ENCODE results near the gene S100P.

The S100P gene

DNA sequence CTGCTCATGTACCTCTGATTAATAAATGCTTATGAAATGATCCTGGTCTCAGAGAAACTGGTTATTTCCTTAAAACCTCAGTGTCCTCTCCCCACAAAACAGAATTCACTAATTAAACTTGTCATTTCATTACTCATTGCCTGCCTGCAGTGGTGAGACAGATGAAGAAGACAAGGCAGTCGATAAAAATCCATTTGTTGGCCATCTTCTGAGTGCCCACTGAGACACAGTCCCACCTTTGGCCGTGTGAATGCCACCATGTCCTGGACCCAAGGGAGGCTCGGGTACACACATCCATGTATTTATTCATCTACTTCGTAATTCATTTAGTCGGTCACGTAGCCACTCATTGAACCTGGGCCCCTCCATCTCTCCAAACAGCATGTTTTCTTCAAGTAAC, 3.5 kb downstream of the S100P start:
- no peak for DNase-seq (ENCODE audit: low read depth)

DNA sequence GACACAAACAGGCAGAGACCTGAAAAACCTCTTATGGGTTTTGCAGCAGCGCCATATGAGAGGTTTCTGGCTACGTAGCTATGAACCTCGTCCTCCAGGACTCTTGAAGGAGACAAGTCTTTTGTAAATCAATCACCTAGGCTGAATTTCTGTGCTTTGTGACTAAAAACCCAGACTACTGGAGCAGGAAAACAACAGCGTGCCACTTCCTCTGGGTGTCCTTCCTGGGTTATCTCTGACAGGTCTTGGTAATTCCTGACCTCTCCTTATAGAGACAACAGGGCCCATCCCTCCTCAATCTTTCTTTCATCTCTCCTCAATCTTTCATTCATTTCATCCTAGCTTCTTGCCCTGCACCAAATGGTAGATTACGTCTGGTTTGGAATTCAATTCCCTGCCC, 5.7 kb downstream of the S100P start:
- DNase-seq (ENCODE audit: low read depth) = no peak

GRCh38 chr4:6699903-6700302, 6.2 kb downstream of the S100P start:
- no peak for DNase-seq (ENCODE audit: low read depth)

GRCh38 chr4:6701371-6701770, 7.7 kb downstream of the S100P start:
- peak; percentile 56 for DNase-seq (ENCODE audit: low read depth)

DNA sequence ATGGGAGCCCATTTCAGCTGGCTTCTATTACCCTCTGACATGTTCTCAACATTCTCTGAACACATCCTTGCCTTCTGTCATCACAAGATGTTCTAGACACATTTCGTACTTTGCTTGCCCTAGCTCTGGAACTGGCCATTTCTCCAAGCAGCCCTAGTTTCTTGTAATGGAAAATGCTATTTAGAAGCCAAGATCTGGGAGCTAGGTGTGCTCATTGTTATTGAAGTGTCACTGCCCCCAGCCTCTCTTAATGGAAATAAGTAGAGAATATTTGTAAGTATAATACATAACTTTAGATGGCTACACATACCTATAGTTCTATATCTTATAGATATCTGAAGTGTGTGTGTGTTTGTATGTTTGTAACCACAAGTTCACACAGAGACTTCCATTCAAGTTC, 9.1 kb downstream of the S100P start:
- no peak for DNase-seq (ENCODE audit: low read depth)

DNA sequence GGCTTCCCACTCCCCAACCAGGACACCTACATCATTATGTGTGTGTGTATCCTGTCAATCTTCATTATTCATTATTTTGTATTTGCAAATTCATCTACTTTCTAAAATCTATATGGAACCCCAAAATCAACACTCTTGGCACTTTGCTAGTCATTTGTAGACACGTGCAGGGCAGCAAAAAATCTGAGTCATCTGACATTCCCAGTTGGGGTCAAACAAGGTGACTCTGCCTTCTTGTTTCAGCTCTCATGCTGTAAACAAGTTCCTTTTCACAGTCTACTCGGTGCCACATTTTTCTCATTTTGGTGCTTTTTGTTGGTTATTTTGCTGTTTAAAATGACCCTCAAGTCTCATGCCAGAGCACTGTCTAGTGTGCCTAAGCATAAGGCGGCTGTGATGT, 10.1 kb downstream of the S100P start:
- no peak for DNase-seq (ENCODE audit: low read depth)

GRCh38 chr4:6705646-6706045, 12.0 kb downstream of the S100P start:
- DNase-seq (ENCODE audit: low read depth) = no peak

DNA sequence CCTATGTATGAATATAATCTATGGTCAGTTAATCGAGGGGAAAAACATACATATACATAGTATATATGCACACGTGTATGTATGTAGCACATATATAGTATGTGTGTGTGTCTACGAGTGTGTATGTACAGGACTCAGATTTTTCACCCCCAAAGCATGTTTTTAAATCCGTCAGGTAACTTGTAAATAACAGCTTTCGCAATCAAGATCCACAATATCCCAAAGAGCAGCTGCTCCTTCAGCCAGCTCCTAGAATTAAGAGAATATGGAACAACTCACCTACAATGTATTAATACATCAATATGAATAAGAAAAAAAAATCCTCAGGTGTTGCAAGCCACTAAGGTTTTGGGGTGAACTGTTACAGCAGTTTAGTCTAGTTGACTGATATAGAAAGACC, 12.5 kb downstream of the S100P start:
- DNase-seq (ENCODE audit: low read depth) = no peak

DNA sequence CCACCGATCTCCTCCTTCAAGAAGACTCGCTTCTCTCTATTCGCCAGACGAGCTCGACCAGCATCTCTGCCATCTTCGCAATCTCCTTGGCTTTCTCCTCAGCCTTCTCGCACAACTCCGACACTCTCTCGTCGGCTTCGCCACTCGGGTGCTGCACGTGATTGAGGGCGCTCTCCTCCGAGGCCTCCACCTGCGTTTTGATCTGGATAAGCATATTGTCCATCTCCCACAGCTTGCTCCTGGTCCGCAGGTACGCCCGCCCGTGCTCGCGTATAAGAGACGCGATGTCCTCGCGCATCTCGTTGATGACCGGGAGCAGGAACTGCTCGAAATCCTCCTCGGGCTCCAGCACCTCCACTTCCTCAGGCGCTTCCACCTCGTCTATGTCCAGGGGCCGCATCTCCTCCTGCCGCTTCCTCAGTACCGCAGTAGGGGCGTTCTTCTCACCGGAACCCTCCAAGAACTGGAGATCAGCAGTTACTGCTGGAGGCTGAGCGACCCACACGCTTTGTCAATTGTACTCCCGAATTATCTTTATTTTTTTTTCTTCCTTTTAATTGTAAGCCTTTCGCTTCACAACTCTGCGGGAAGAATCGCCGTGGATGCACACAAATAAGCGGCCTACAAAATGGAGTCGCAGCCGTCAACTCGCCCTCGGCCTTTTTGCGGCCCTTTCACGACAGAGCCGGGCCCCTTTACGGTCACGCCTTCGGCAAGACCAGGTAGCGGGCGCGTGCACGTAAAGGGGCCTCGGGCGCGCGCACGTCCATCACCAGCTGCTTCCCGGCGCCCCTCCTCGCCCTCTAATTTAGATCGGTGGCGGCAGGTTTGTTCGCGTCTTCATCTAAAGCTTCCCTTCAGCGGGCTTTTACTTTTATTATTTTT, 15.8 kb downstream of the S100P start, which contains the start of gene MRFAP1L1:
Gene MRFAP1L1, minus strand, starts transcription at position 636 of the 885 bp plus-strand sequence. Its CDS starts 236 bp downstream, at position 400.
- DNase-seq (ENCODE audit: low read depth) = peak; percentile 96

DNA sequence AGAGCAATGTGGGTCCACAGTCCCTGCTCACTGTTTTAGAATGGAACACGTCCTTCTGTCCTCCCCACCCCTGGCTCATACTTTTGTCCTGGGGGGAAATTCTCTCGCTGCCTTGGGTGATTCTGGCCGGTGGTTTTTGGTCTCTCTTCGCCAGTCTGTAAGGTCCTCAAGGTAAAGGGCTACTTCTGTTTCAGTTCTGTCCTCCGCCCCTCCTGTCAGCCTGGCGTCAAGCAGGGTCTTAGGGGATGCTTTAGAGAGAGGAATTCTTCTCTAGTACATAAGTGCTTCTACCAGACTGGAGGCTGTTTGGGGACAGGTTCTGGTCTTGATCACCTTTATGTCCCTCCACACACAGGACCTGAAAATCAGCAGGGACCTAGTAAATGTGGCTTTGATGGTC, 16.6 kb downstream of the S100P start:
- no peak for DNase-seq (ENCODE audit: low read depth)

DNA sequence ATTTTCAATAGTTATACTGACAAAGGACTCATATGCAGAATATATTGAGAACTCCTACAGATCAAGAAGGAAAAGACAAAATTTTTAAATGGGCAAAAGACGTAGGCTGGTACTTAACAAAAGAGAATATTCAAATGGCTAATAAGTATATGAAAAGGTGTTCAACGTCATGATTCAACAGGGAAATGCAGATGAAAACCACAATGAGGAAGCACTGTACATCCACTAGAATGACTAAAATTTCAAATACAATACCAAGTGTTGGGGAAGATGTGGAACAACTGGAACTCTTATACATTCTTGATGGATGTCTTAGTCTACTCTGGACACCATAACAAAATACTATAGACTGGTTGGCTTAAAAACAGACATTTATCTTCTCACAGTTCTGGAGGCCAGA, 17.3 kb downstream of the S100P start:
- no peak for DNase-seq (ENCODE audit: low read depth)

DNA sequence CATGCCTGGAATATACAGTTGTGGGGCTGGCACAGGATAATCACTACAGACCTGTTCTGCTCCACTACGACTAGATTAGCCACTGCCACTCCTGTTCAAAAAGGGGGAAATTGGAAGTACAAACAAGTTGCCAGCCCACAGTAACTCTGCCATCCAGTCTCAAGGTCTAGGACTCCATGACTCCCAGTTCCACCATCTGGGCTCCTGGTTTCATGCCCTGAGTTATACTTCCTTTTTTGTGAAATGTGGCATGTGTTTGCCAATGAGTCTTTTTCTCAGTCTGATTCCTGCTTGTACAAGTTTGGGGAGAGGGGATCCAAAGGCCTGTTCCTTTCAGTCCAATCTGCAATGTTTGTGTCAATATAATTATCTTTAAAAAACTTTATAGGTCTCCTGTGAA, 21.3 kb downstream of the S100P start:
- DNase-seq (ENCODE audit: low read depth) = no peak

- no peak for DNase-seq (ENCODE audit: low read depth)
These were observed 22.0 kb downstream of the S100P start for GRCh38 chr4:6715704-6716017.

GRCh38 chr4:6716018-6716911, 22.6 kb downstream of the S100P start, which contains the start of gene BLOC1S4:
TSS of gene BLOC1S4 (plus strand) at chr4:6716174. CDS start at chr4:6716210, 36 bp downstream.
- DNase-seq (ENCODE audit: low read depth) = peak; percentile 88

DNA sequence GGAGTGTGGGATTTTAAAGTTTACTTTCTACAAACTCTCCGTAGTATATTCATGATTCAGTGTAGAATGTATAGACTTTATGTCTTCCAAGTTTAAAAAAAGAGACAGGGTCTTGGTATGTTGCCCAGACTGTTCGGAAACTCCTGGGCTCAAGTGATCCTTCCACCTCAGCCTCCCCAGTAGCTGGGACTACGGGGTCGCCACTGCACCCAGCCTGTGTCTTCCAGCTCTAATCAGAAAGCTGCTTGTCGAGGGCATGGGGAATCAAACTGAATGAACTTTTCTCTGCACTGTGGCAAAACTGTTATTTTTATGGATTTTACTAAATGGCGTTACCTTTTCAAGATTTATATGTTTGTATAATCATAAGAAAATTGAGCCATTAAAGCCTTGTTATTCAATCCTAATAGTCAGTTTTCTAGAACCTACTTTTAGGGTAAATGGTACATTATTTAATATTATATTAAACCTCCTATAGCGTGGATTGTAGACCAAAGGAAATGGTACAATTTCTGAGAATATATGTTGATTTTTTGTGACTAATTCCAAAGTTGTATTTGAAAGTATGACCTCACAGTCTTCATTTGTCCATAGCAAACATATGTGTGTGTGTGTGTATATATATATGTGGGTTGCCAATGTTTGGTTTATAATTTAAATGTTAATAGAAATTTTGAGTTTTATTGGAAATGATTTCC, 23.4 kb downstream of the S100P start:
- no peak for DNase-seq (ENCODE audit: low read depth)

GRCh38 chr4:6718932-6719610, 25.4 kb downstream of the S100P start:
- DNase-seq (ENCODE audit: low read depth) = no peak

DNA sequence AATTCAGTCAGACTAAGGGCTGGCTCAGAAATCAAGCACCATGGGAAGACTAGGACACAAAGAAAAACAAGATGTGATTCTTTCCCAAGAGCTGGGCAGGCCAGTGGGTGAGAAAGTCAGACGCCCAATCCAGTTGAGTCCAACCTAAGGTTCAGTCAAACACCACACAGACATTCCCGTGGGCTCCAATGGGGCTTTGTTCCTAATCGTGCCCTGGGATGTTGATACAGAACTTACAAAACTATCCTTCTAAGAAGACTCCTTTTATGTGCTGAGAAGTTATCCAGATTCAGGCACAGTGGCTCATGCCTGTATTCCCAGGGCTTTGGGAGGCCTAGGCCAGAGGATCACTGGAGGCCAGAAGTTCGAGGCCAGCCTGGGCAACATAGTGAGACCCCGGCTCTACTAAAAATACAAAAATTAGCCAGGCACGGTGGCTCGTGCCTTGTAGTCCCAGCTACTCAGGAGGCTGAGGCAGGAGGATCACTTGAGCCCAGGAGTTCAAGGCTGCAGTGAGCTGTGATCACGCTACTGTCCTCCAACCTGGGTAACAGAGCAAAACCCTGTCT, 26.0 kb downstream of the S100P start:
- DNase-seq (ENCODE audit: low read depth) = no peak

DNA sequence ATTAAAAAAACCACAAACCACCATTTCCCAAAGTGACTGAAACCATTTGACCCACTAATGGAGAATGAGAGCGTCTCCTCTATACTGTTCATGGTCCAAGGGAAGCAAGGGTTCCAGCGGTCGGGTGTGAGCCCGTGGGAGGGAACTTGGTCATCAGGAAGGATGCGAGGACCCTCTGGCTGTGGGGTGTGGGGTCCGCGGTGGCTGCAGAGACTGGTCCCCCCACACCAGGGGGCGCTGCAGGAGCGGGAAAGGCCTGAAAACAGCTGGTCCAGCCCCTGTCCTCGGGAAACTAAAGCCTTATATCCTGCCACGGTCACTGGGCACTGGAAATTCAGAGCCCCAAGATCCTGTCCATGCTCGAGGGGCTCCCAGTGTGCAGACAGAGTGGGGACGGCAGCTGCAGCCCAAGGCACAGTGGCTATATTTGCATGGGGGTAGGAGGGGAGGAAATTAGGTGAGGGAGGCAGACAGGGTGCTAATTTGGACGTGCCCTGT, 26.6 kb downstream of the S100P start:
- peak; percentile 78 for DNase-seq (ENCODE audit: low read depth)

GRCh38 chr4:6721121-6721520, 27.4 kb downstream of the S100P start:
- no peak for DNase-seq (ENCODE audit: low read depth)

- no peak for DNase-seq (ENCODE audit: low read depth)
These were observed 29.2 kb downstream of the S100P start for GRCh38 chr4:6722891-6723290.

- DNase-seq (ENCODE audit: low read depth) = no peak
These were observed 30.2 kb downstream of the S100P start for GRCh38 chr4:6723851-6724250.

Data from activated T-cell treated with anti-CD3 and anti-CD28 coated beads for 48 hours (primary cell).